ENCODE results near the gene SRF. TPM values are rescaled to one million over a fixed set of nuclear protein-coding genes. Genes with fewer than 3 reads are reported as not detected.

The SRF gene
- total and polyA plus RNA-seq, 12 donors: 30.5 to 94.3 (median 69.6) TPM

GRCh38 chr6:43163899-43164298, 7.2 kb upstream of the SRF start:
- ATAC-seq (no peak), DNase-seq (no peak)
- TF ChIP-seq CTCF (IDR thresholded peaks at IDR 0.05): no peak
- H3K9me3 ChIP-seq: no peaks in the 10 kb centered on the region
- no peak overlapping the region for H3K4me3 ChIP-seq
- H3K36me3 ChIP-seq: peaks cover 0 to 4% (median 0%) of the 10 kb centered on the region in 9 donors
- no peak overlapping the region for H3K27ac ChIP-seq
- H3K4me1 ChIP-seq: no peaks in the 10 kb centered on the region
- H3K27me3 ChIP-seq: no peaks in the 10 kb centered on the region
- intact Hi-C loops (cut with DNase I): no loop called here

- ATAC-seq (peak; percentile 49 to 67 (median 60)), DNase-seq (peak; percentile 75 to 80)
- peaks cover 19 to 37% (median 31%) of the 10 kb centered on the region in 9 donors for H3K4me1 ChIP-seq
- H3K27ac ChIP-seq: peak overlapping the region; percentile 66 to 99 (median 98)
- no peak for TF ChIP-seq CTCF (IDR thresholded peaks at IDR 0.05)
- WGBS, 2 donors: 0% methylated on average over 18 of the region's 18 CpGs
- peaks cover 0 to 7% (median 3%) of the 10 kb centered on the region in 9 donors for H3K36me3 ChIP-seq
- intact Hi-C loops (cut with DNase I): loop anchor here in 3 of 10 donors (2.0 to 5.0 kb wide), 4 partner anchors 156 to 428 kb away; partner anchors contain the start of genes KLHDC3 (in 2 of the 3), MEA1 (in 1 of the 3) and ZNF318 (in 1 of the 3)
- H3K4me3 ChIP-seq: peak overlapping the region; percentile 7 to 99 (median 97)
- H3K27me3 ChIP-seq: no peaks in the 10 kb centered on the region
- H3K9me3 ChIP-seq: no peaks in the 10 kb centered on the region
These were observed 595 bp upstream of the SRF start for GRCh38 chr6:43170417-43170930.

GRCh38 chr6:43171707-43172103, 636 bp downstream of the SRF start:
- DNase-seq (no peak), ATAC-seq (no peak)
- H3K9me3 ChIP-seq: no peaks in the 10 kb centered on the region
- WGBS, 2 donors: 0 to 1% methylated on average over 53 to 57 of the region's 57 CpGs
- H3K4me1 ChIP-seq: peaks cover 19 to 50% (median 34%) of the 10 kb centered on the region in 9 donors
- intact Hi-C loops (cut with DNase I): loop anchor here in 3 of 10 donors (2.0 to 5.0 kb wide), 4 partner anchors 157 to 429 kb away; partner anchors contain the start of genes KLHDC3 (in 2 of the 3), MEA1 (in 1 of the 3) and ZNF318 (in 1 of the 3)
- peak overlapping the region; percentile 97 to 99 (median 98) for H3K27ac ChIP-seq
- H3K36me3 ChIP-seq: peaks cover 0 to 20% (median 15%) of the 10 kb centered on the region in 9 donors
- TF ChIP-seq CTCF (IDR thresholded peaks at IDR 0.05): no peak
- H3K27me3 ChIP-seq: no peaks in the 10 kb centered on the region
- H3K4me3 ChIP-seq: peak overlapping the region; percentile 88 to 99 (median 97)

- Histone ChIP-seq H3K4me1 (peaks cover 19 to 51% (median 34%) of the 10 kb centered on the region in 9 donors), H3K27ac (peak overlapping the region; percentile 97 to 99 (median 98)), H3K36me3 (peaks cover 0 to 26% (median 21%) of the 10 kb centered on the region in 9 donors), H3K4me3 (peak overlapping the region; percentile 88 to 99 (median 97)), H3K9me3 (no peaks in the 10 kb centered on the region), H3K27me3 (no peaks in the 10 kb centered on the region)
- ATAC-seq (no peak), DNase-seq (peak; percentile 36 to 41)
- TF ChIP-seq CTCF (IDR thresholded peaks at IDR 0.05): no peak
- intact Hi-C loops (cut with DNase I): loop anchor here in 3 of 10 donors (5.0 kb wide), 3 partner anchors 160 to 430 kb away; partner anchors contain the start of genes KLHDC3 (in 1 of the 3), MEA1 (in 1 of the 3) and ZNF318 (in 1 of the 3)
- WGBS, 2 donors: 2% methylated on average over 46 of the region's 46 CpGs
These were observed 1.3 kb downstream of the SRF start for GRCh38 chr6:43172104-43173007.

Data from heart right ventricle (tissue), 16 donors.